GM19463 (cell line): ENCODE measurements around the gene DPCD.
"Not testable (repeated sequence)": the region's sequence is repeated elsewhere in the genome, so short reads cannot be mapped to it uniquely, and the experiment has no call there.

Experiments used
- ATAC-seq: cut with Tn5 transposase; IDR thresholded peaks from one replicate; pipeline ENCODE4 v1.9.1; 2021; ENCODE audit warnings: mild to moderate bottlenecking, moderate library complexity; ENCODE audit not compliant: unreplicated experiment

The DPCD gene

GRCh38 chr10:101617102-101617823, 29.1 kb downstream of the DPCD start:
- ATAC-seq = no peak

DNA sequence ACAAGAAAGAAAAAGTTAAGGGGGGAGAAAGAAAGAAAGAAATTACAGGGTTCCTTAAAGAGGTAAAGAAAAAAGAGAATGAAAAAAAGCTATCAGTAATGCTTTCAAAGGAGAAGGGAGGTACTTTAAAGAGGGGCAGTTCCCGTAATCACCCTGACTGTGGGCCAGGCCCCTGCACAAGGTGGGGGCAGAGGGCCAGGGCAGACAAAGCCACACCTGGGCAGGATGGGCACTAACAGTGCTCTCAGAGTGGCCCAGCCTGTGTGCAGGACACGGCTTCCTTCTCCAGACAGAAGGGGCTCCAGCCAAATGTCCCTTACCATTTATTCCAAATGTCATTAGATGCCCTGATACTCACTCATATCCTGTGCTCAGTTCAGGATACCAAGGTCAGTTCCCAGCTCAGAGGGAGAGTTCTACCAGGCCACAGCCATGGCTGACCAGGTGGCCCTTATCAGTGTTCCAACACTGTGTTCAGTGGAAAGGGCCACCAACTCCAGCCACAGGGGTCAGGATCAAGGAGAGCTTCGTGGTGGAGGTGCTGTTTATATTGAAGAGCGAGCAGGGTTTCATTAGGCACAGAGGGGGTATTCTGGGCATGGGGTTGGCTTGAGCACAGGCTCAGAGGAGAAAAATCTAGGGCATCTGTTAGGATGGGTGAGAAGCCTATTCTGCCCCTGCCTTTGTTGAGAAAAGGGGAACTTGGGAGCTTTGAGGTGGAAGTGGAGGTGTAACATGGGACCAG, 29.9 kb downstream of the DPCD start:
- ATAC-seq = no peak

DNA sequence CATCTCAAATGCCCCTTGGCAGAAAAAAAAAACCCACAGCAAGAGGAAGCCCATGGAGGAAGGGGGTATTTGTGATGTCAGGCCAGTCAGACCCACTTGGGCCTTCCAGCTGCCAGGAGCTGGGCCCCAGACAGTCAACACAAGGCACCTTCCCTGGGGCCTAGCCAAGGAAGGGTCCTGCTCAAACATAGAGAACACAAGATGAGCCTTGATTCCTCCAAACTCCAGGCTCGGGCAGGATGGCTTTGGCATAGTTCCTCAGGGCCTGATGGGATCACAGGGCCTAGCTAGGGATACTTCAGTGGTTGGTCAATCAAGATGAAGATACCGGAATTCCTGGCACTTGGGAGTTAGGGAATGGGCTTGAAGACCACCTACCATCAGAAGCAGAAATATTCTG, 30.8 kb downstream of the DPCD start:
- no peak for ATAC-seq

DNA sequence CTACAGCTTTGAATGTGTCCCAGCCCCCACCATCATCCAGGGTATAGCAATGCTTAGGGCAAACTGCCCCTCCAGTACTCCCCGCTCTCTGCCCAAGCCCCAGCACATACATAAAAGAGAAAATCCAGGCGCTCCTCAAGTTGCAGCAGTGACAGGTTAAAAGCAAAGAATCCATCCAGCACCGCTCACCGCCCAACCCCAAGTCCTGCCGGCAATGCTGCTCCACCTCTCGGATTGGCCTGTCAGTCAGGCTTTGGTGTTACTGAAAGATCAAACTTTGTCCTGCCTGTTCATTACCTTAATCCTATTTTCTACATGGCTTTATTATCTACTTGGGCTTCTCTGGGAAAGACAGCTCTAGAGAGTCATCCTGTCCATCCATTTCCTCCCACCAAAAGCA, 31.9 kb downstream of the DPCD start:
- ATAC-seq = no peak

DNA sequence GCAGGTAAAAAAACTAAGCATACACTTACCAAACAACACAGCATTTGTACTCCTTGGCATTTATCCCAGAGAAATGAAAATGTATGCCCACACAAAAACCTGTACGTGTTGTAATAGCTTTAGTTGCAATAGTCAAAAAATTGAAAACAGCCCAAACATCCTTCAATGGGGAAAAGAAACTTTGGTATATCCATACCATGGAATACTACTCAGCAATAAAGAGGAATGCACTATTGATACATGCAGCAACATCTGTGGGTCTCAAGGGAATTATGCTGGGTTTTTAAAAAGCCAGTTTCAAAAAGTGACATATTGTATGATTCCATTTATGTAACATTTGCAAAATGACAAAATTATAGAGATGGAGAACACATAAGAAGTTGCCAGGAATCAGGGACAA, 35.4 kb downstream of the DPCD start:
- no peak for ATAC-seq

- no peak for ATAC-seq
Observed at GRCh38 chr10:101624526-101625102, 36.5 kb downstream of the DPCD start.

DNA sequence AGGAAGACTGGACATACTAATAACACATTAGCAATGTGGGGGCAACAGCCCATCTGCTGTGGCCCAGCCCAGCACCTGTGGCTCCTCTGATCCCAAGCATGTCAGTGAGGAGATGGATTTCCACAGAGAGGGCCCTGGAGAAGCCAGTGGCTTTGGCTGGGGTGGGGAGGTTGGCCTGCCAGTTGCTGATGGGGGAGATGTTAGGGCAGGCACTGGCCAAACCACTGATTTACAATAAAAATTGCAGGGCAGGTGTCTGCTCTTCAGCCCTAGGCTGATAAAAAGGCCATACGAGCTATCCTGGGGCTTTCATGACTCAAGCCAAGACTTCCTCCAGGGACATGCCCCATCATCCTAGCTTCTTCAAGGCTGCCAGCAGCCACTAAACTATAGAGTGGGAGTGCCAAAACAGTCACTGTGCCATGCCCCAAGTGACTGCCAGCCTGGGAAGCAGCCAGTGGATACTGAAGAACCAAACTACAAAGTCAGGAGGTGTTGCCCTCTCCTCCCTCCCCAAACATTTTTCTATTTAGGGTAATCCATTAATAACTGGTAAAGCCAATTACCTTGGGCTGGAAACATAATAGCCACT, 37.8 kb downstream of the DPCD start:
- ATAC-seq = no peak

GRCh38 chr10:101629837-101630632, 41.9 kb downstream of the DPCD start:
- ATAC-seq = no peak

GRCh38 chr10:101630633-101630920, 42.5 kb downstream of the DPCD start:
- ATAC-seq = no peak

- ATAC-seq = no peak
Observed at GRCh38 chr10:101631821-101632475, 43.8 kb downstream of the DPCD start.

- ATAC-seq = not testable (repeated sequence)
Observed at GRCh38 chr10:101633510-101633909, 45.4 kb downstream of the DPCD start.

- no peak for ATAC-seq
Observed at GRCh38 chr10:101639141-101639900, 51.2 kb downstream of the DPCD start.

GRCh38 chr10:101643546-101643945, 55.4 kb downstream of the DPCD start:
- no peak for ATAC-seq

- no peak for ATAC-seq
Observed at GRCh38 chr10:101644002-101644401, 55.9 kb downstream of the DPCD start.

DNA sequence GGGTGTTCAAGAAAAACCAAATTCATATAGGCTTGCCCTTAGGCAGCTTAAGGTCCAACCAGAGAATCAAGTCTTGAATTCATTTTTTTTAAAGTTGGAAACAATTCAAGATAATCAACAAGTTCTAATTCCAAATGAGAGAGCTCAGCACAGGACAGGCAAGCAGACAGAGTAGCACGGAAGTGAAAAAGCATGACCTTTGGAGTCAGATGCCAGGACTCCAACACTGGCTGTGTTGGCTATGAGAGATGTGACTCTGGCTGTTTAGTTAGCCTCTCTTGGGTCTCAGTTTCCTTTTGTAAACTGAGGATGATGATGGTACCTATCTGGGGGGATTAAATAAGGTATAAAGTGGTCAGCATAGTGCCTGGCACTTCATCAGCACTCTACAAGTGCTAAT, 57.5 kb downstream of the DPCD start:
- ATAC-seq = no peak

DNA sequence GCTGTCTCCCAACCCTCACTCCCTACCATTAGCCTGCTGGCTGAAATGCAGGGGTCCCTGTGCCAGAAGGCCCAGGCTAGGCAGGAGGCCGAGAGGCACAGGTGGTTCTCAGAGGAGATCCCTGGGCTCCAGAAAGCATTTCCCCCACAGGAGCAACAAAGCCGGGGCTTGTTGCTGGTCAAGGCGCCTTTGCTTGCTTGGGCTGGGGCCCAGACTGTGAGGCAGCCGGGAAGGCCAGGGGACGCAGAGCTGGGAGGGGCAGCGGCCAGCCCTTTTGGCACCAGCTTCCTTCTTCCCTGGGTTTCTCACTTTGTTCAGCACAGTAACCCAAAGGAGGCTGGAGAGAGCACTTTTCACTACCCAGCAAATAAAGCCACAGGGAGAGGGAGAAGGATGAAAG, 58.2 kb downstream of the DPCD start:
- ATAC-seq = no peak

DNA sequence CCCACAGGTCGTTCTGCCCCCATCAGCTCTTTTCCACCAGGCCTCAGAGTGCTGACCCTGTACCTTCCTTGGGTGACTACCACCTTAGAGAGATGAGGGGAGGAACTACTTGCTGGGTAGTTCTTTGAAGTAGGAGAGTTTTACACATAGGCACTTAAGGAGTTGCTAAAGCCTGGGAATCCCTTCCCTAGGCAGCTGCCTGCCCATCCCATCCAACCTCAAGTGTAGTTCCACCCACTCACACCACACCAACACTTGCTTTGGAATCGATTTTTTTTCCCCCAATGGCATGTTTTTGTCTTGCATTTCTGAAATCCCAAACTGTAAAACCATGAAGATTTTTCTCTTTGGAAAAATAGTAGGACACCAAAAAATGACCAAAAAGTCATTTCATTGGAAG, 59.1 kb downstream of the DPCD start:
- no peak for ATAC-seq

- no peak for ATAC-seq
Observed at GRCh38 chr10:101649525-101650085, 61.5 kb downstream of the DPCD start.

DNA sequence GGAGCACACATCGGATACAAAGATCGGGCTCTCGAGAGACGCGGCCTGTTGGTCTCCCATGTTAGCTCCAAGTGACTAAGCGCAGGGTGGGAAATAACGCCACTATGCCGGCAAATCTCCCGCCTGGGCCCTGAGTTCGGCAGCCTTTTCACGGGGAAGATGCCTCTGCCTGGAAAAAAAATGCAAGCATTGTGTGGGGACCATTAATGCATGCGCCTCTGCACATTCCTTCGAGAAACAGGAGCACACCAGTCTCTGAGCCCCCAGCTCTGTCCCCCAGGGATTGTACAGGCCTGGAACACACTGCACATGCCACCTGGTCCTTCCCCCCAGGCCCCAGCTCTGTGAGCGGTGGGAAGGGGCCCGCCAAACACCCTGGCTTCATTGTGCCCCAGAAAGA, 62.7 kb downstream of the DPCD start:
- no peak for ATAC-seq

DNA sequence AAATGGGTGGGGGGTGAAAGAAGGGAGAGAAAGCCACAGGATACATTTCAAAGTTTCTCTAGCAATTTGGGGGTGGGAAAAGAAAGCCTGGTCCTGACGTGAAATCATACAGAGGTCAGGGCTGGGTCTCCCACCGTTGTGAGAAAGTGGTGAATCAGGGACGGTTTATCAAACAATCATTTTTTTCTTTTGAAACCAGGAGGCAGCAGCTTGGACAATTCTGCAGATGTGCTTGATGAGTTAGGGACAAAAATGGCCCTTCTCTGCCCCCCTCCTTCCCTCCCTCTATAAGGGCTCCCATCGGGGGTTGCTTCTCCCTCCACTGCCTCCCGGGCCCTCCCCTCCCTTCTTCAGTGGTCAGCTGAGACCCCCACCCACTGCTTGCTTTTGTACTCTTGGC, 63.2 kb downstream of the DPCD start:
- ATAC-seq = no peak
